ENCODE measurements around the gene MAST4.

GRCh38 chr5:67093279-67093678 lies 497.1 kb downstream of the MAST4 start:
- TF ChIP-seq CTCF (IDR thresholded peaks at IDR 0.05; ENCODE audit: insufficient read depth, low read length) (no peak), POLR2AphosphoS5 (IDR thresholded peaks at IDR 0.05; ENCODE audit: low read depth) (no peak), SPI1 (IDR thresholded peaks at IDR 0.05; ENCODE audit: borderline replicate concordance, low read depth) (no peak), GABPA (IDR thresholded peaks at IDR 0.05; ENCODE audit: low read depth) (no peak), REST (IDR thresholded peaks at IDR 0.05; ENCODE audit: insufficient replicate concordance, low read depth) (no peak)
